ENCODE measurements around the gene BANP. TPM values are rescaled to one million over a fixed set of nuclear protein-coding genes. Genes with fewer than 3 reads are reported as not detected.
"Not testable (repeated sequence)": the region's sequence is repeated elsewhere in the genome, so short reads cannot be mapped to it uniquely, and the experiment has no call there.

The BANP gene
- total RNA-seq, result 10 to 100 TPM; 25.6 to 27.0 TPM

GRCh38 chr16:87950765-87951551 lies at the start of gene BANP:
Gene BANP (plus strand): TSS chr16:87951434. CDS start chr16:87975116, 23,682 bp downstream.
- peaks cover 50% of the 10 kb centered on the region for H3K4me1 Mint-ChIP-seq
- H3K27me3 Mint-ChIP-seq, result peaks cover 3% of the 10 kb centered on the region
- DNase-seq, result peak; percentile 97
- H3K4me3 Mint-ChIP-seq, result peak within 1 kb of the TSS; percentile 96
- H3K27ac Mint-ChIP-seq, result peak within 1 kb of the TSS; percentile 99
- H3K9me3 Mint-ChIP-seq, result no peaks in the 10 kb centered on the region
- H3K36me3 Mint-ChIP-seq, result peaks cover 12% of the 10 kb centered on the region

GRCh38 chr16:87904963-87905362 lies 46.3 kb upstream of the BANP start:
- H3K4me3 Mint-ChIP-seq, H3K36me3 Mint-ChIP-seq: not testable (repeated sequence)
- H3K4me1 Mint-ChIP-seq, result peaks cover 27% of the 10 kb centered on the region

GRCh38 chr16:87905521-87905920 lies 45.7 kb upstream of the BANP start:
- peaks cover 24% of the 10 kb centered on the region for H3K4me1 Mint-ChIP-seq
- H3K9me3 Mint-ChIP-seq, H3K27me3 Mint-ChIP-seq, H3K36me3 Mint-ChIP-seq, DNase-seq, H3K27ac Mint-ChIP-seq, H3K4me3 Mint-ChIP-seq: not testable (repeated sequence)

More at GRCh38 chr16:87904963-87905362, 46.3 kb upstream of the BANP start:
- not testable (repeated sequence) for DNase-seq, H3K9me3 Mint-ChIP-seq, H3K27me3 Mint-ChIP-seq, H3K27ac Mint-ChIP-seq

DNA sequence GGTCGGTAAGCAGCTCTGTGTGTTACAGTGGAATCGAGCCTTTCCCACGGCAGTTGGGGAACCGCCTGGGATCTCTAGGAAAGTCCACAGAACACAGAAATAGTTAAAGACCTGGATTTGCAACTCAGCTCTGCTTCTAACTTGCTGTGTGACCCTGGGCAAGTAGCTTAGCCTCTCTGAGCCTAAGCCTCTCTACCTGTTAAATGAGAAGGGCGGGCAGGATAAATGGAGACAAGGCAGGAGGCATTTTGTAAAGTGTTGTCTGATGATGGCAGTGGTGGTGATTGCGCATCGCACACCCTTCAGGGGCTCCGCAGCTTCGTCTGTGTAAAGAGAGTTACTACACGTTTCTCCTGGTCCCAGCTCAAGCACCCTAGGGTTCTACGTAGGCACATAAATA lies 43.1 kb upstream of the BANP start:
- H3K27me3 Mint-ChIP-seq, H3K27ac Mint-ChIP-seq, H3K9me3 Mint-ChIP-seq, DNase-seq, H3K36me3 Mint-ChIP-seq, H3K4me3 Mint-ChIP-seq: not testable (repeated sequence)
- H3K4me1 Mint-ChIP-seq, result peaks cover 25% of the 10 kb centered on the region

- not testable (repeated sequence) for H3K9me3 Mint-ChIP-seq, H3K27me3 Mint-ChIP-seq, H3K4me3 Mint-ChIP-seq, H3K36me3 Mint-ChIP-seq
- H3K4me1 Mint-ChIP-seq, result peaks cover 16% of the 10 kb centered on the region
- H3K27ac Mint-ChIP-seq, result peak overlapping the region; percentile 76
- DNase-seq, result peak; percentile 86
Observed at GRCh38 chr16:87909203-87909935, 41.9 kb upstream of the BANP start.

- not testable (repeated sequence) for H3K27ac Mint-ChIP-seq, H3K27me3 Mint-ChIP-seq, H3K4me3 Mint-ChIP-seq, H3K9me3 Mint-ChIP-seq, H3K36me3 Mint-ChIP-seq, DNase-seq
- H3K4me1 Mint-ChIP-seq, result peaks cover 12% of the 10 kb centered on the region
Observed at GRCh38 chr16:87911106-87911763, 40.0 kb upstream of the BANP start.

DNA sequence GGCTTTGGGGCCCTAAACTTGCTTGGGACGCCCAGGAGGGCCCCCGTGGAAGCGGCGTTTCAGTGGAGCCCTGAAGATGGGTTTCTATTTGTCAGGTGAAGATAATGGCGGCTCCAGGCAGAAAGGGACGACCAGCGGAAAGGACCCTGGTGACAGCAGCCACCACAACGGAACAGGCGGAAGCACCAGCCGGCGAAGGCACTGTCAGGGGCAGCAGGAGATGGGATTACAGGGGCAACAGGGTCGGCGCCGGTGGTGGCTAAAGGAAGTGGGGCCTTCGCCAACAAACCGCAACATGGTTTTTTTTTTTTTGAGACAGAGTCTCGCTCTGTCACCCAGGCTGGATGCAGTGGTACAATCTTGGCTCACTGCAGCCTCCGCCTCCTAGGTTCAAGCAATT lies 38.5 kb upstream of the BANP start:
- not testable (repeated sequence) for H3K9me3 Mint-ChIP-seq, H3K4me1 Mint-ChIP-seq, H3K36me3 Mint-ChIP-seq, H3K27ac Mint-ChIP-seq, H3K27me3 Mint-ChIP-seq, DNase-seq, H3K4me3 Mint-ChIP-seq

- not testable (repeated sequence) for DNase-seq, H3K4me1 Mint-ChIP-seq, H3K9me3 Mint-ChIP-seq, H3K27ac Mint-ChIP-seq, H3K4me3 Mint-ChIP-seq, H3K36me3 Mint-ChIP-seq, H3K27me3 Mint-ChIP-seq
Observed at GRCh38 chr16:87914021-87914725, 37.1 kb upstream of the BANP start.

DNA sequence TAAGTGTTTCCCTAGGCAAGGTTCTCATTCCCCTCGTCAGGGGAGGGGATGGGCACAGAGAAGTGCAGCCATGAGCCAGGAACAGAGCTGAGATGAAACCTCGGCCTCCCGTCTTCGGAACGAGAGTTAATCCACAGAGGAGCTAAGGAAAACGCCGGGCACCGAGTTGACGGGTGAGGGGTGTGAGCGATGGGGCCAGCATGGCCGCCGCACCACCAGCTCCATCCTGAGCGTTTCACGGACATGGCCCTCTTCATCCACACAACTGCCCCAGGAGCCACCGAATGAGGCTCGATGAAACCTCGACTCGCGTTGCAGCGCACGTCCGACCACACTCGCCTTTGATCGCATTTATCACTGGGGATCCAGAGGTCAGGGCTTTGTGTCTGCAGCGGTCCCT lies 36.4 kb upstream of the BANP start:
- no peak overlapping the region for H3K4me3 Mint-ChIP-seq
- peaks cover 4% of the 10 kb centered on the region for H3K27me3 Mint-ChIP-seq
- DNase-seq, result no peak
- H3K27ac Mint-ChIP-seq, result no peak overlapping the region
- no peaks in the 10 kb centered on the region for H3K9me3 Mint-ChIP-seq
- H3K4me1 Mint-ChIP-seq, result peaks cover 3% of the 10 kb centered on the region
- H3K36me3 Mint-ChIP-seq, result no peaks in the 10 kb centered on the region

GRCh38 chr16:87917503-87917902 lies 33.7 kb upstream of the BANP start:
- Mint-ChIP-seq H3K4me1 (peaks cover 1% of the 10 kb centered on the region), H3K27me3 (peaks cover 2% of the 10 kb centered on the region), H3K9me3 (no peaks in the 10 kb centered on the region), H3K36me3 (no peaks in the 10 kb centered on the region), H3K4me3 (no peak overlapping the region), H3K27ac (no peak overlapping the region)
- no peak for DNase-seq

- Mint-ChIP-seq H3K27me3 (no peaks in the 10 kb centered on the region), H3K36me3 (no peaks in the 10 kb centered on the region), H3K27ac (no peak overlapping the region)
Observed at GRCh38 chr16:87918338-87918737, 32.9 kb upstream of the BANP start.

GRCh38 chr16:87918866-87919680 lies 32.2 kb upstream of the BANP start:
- H3K27ac Mint-ChIP-seq, result no peak overlapping the region
- H3K4me1 Mint-ChIP-seq, result no peaks in the 10 kb centered on the region
- H3K27me3 Mint-ChIP-seq, result no peaks in the 10 kb centered on the region
- no peaks in the 10 kb centered on the region for H3K36me3 Mint-ChIP-seq
- H3K9me3 Mint-ChIP-seq, result no peaks in the 10 kb centered on the region
- H3K4me3 Mint-ChIP-seq, result no peak overlapping the region
- DNase-seq, result no peak

More at GRCh38 chr16:87918338-87918737, 32.9 kb upstream of the BANP start:
- H3K9me3 Mint-ChIP-seq, result no peaks in the 10 kb centered on the region
- DNase-seq, result no peak
- no peak overlapping the region for H3K4me3 Mint-ChIP-seq
- no peaks in the 10 kb centered on the region for H3K4me1 Mint-ChIP-seq

DNA sequence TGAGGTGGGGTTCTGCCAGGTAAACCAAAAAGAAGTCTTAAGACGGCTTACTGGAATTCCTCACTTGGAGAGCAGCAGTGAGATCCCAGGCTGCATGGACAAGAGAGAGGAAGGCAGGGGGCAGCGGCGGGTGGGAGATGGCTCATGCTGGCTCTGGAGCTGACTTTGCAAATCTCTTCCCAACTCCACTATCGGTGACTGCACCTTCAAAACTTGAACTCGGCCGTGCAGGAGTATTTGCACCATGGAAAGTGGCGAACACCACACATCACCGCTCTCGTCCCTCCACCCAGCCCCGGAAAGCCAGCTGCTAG lies 31.6 kb upstream of the BANP start:
- Mint-ChIP-seq H3K27ac (no peak overlapping the region), H3K4me1 (no peaks in the 10 kb centered on the region), H3K9me3 (no peaks in the 10 kb centered on the region), H3K4me3 (no peak overlapping the region), H3K36me3 (no peaks in the 10 kb centered on the region), H3K27me3 (no peaks in the 10 kb centered on the region)
- DNase-seq, result no peak

- Mint-ChIP-seq H3K27ac (no peak overlapping the region), H3K9me3 (no peaks in the 10 kb centered on the region), H3K27me3 (no peaks in the 10 kb centered on the region), H3K4me1 (peaks cover 2% of the 10 kb centered on the region), H3K4me3 (no peak overlapping the region), H3K36me3 (no peaks in the 10 kb centered on the region)
- DNase-seq, result no peak
Observed at GRCh38 chr16:87921236-87921773, 29.9 kb upstream of the BANP start.

Data from activated naive CD8-positive, alpha-beta T cell treated with anti-CD3 and anti-CD28 coated beads for 36 hours (primary cell).